ENCODE data around the gene ATPAF2. TPM values are rescaled to one million over a fixed set of nuclear protein-coding genes. Genes with fewer than 3 reads are reported as not detected.

ATPAF2 gene
- total RNA-seq, 4 donors from 2014 or later = 28.1 to 40.1 (median 36.7) TPM

GRCh38 chr17:18076936-18077335, 38.0 kb upstream of the ATPAF2 start:
- no peak overlapping the region for H3K4me3 ChIP-seq (replicated peaks in 1 of 3)
- no peak overlapping the region for H3K27ac ChIP-seq
- no peaks in the 10 kb centered on the region for H3K27me3 ChIP-seq
- H3K9me3 ChIP-seq = no peaks in the 10 kb centered on the region
- no peaks in the 10 kb centered on the region for H3K4me1 ChIP-seq
- no peaks in the 10 kb centered on the region for H3K36me3 ChIP-seq
- intact Hi-C loops (cut with DNase I) = no loop called here
- WGBS, 2 donors = 51 to 76% methylated on average over 6 to 7 of the region's 7 CpGs
- TF ChIP-seq CTCF (IDR thresholded peaks at IDR 0.05) = no peak
- TF ChIP-seq POLR2A (IDR thresholded peaks at IDR 0.05) = no peak
- DNase-seq = no peak

- no peak for TF ChIP-seq CTCF (IDR thresholded peaks at IDR 0.05)
- Histone ChIP-seq H3K27me3 (no peaks in the 10 kb centered on the region), H3K9me3 (no peaks in the 10 kb centered on the region), H3K4me3 (replicated peaks in 1 of 3) (no peak overlapping the region), H3K27ac (no peak overlapping the region), H3K36me3 (no peaks in the 10 kb centered on the region), H3K4me1 (peaks cover 0 to 6% of the 10 kb centered on the region in 2 donors)
- DNase-seq = no peak
- 85 to 91% methylated on average over 6 of the region's 6 CpGs for WGBS, 2 donors
- intact Hi-C loops (cut with DNase I) = no loop called here
Measured at GRCh38 chr17:18074566-18075272, 35.8 kb upstream of the ATPAF2 start.

GRCh38 chr17:18071751-18072150, 32.8 kb upstream of the ATPAF2 start:
- TF ChIP-seq POLR2A (IDR thresholded peaks at IDR 0.05) (no peak), CTCF (IDR thresholded peaks at IDR 0.05) (no peak)
- Histone ChIP-seq H3K27me3 (no peaks in the 10 kb centered on the region), H3K9me3 (no peaks in the 10 kb centered on the region), H3K36me3 (no peaks in the 10 kb centered on the region), H3K4me3 (replicated peaks in 1 of 3) (no peak overlapping the region), H3K27ac (no peak overlapping the region), H3K4me1 (peaks cover 0 to 6% of the 10 kb centered on the region in 2 donors)
- no peak for DNase-seq
- intact Hi-C loops (cut with DNase I) = no loop called here

GRCh38 chr17:18070861-18071340, 31.9 kb upstream of the ATPAF2 start:
- Histone ChIP-seq H3K9me3 (no peaks in the 10 kb centered on the region), H3K4me1 (peaks cover 0 to 6% of the 10 kb centered on the region in 2 donors), H3K27me3 (no peaks in the 10 kb centered on the region), H3K27ac (no peak overlapping the region), H3K36me3 (peaks cover 0 to 2% of the 10 kb centered on the region in 2 donors), H3K4me3 (replicated peaks in 1 of 3) (no peak overlapping the region)
- intact Hi-C loops (cut with DNase I) = no loop called here
- WGBS, 2 donors = 7 to 9% methylated on average over 8 of the region's 8 CpGs
- DNase-seq = peak; percentile 43 to 44
- TF ChIP-seq POLR2A (IDR thresholded peaks at IDR 0.05) (no peak), CTCF (IDR thresholded peaks at IDR 0.05) (no peak)

- H3K9me3 ChIP-seq = no peaks in the 10 kb centered on the region
- WGBS, 2 donors = 95 to 100% methylated on average over 2 of the region's 2 CpGs
- H3K27me3 ChIP-seq = no peaks in the 10 kb centered on the region
- peaks cover 0 to 6% of the 10 kb centered on the region in 2 donors for H3K4me1 ChIP-seq
- intact Hi-C loops (cut with DNase I) = no loop called here
- H3K27ac ChIP-seq = no peak overlapping the region
- TF ChIP-seq POLR2A (IDR thresholded peaks at IDR 0.05) (no peak), CTCF (IDR thresholded peaks at IDR 0.05) (no peak)
- peaks cover 10 to 11% of the 10 kb centered on the region in 2 donors for H3K36me3 ChIP-seq
- DNase-seq = no peak
- no peak overlapping the region for H3K4me3 ChIP-seq (replicated peaks in 1 of 3)
Measured at GRCh38 chr17:18069101-18069500, 30.1 kb upstream of the ATPAF2 start.
